ENCODE data around the gene NBL1. TPM values are rescaled to one million over a fixed set of nuclear protein-coding genes. Genes with fewer than 3 reads are reported as not detected.

NBL1 gene
- total and polyA plus RNA-seq, 4 donors = 62.1 to 427 (median 127) TPM

- H3K4me3 ChIP-seq (ENCODE audit: low read depth, low read length) = no peak overlapping the region
- WGBS (ENCODE audit: insufficient coverage) = 75% methylated on average over 14 of the region's 14 CpGs
Measured at GRCh38 chr1:19700079-19700777, 56.1 kb downstream of the NBL1 start.

GRCh38 chr1:19703280-19703679 lies 59.2 kb downstream of the NBL1 start:
- no peak overlapping the region for H3K27ac ChIP-seq (ENCODE audit: low read depth, low read length)
- no peaks in the 10 kb centered on the region for H3K36me3 ChIP-seq (ENCODE audit: control insufficient read depth, insufficient read depth, low read length)
- H3K4me1 ChIP-seq (ENCODE audit: control insufficient read depth, insufficient read depth, low read length) = peaks cover 13% of the 10 kb centered on the region
- no peak for DNase-seq (ENCODE audit: low read depth in 4 of 6, low spot score in 6 of 6)
- H3K27me3 ChIP-seq (ENCODE audit: control insufficient read depth, insufficient read depth, low read length) = no peaks in the 10 kb centered on the region
- H3K4me3 ChIP-seq (ENCODE audit: low read depth, low read length) = no peak overlapping the region
- 76% methylated on average over 2 of the region's 3 CpGs for WGBS (ENCODE audit: insufficient coverage)
- no peaks in the 10 kb centered on the region for H3K9me3 ChIP-seq (ENCODE audit: control insufficient read depth, insufficient read depth, low read length)

More at GRCh38 chr1:19700079-19700777, 56.1 kb downstream of the NBL1 start:
- Histone ChIP-seq H3K9me3 (ENCODE audit: control insufficient read depth, insufficient read depth, low read length) (no peaks in the 10 kb centered on the region), H3K36me3 (ENCODE audit: control insufficient read depth, insufficient read depth, low read length) (no peaks in the 10 kb centered on the region), H3K4me1 (ENCODE audit: control insufficient read depth, insufficient read depth, low read length) (peaks cover 14% of the 10 kb centered on the region), H3K27ac (ENCODE audit: low read depth, low read length) (no peak overlapping the region), H3K27me3 (ENCODE audit: control insufficient read depth, insufficient read depth, low read length) (no peaks in the 10 kb centered on the region)
- no peak for DNase-seq (ENCODE audit: low read depth in 4 of 6, low spot score in 6 of 6)

GRCh38 chr1:19704247-19705113 lies 60.4 kb downstream of the NBL1 start:
- Histone ChIP-seq H3K9me3 (ENCODE audit: control insufficient read depth, insufficient read depth, low read length) (no peaks in the 10 kb centered on the region), H3K36me3 (ENCODE audit: control insufficient read depth, insufficient read depth, low read length) (no peaks in the 10 kb centered on the region), H3K4me1 (ENCODE audit: control insufficient read depth, insufficient read depth, low read length) (peaks cover 13% of the 10 kb centered on the region), H3K27ac (ENCODE audit: low read depth, low read length) (no peak overlapping the region), H3K27me3 (ENCODE audit: control insufficient read depth, insufficient read depth, low read length) (no peaks in the 10 kb centered on the region), H3K4me3 (ENCODE audit: low read depth, low read length) (no peak overlapping the region)
- DNase-seq (ENCODE audit: low read depth in 4 of 6, low spot score in 6 of 6) = peak; percentile 37 to 92 (median 50)
- 18% methylated on average over 19 of the region's 19 CpGs for WGBS (ENCODE audit: insufficient coverage)

GRCh38 chr1:19705464-19705863 lies 61.4 kb downstream of the NBL1 start:
- no peak for DNase-seq (ENCODE audit: low read depth in 4 of 6, low spot score in 6 of 6)
- 75% methylated on average over 1 of the region's 4 CpGs for WGBS (ENCODE audit: insufficient coverage)
- Histone ChIP-seq H3K36me3 (ENCODE audit: control insufficient read depth, insufficient read depth, low read length) (no peaks in the 10 kb centered on the region), H3K27me3 (ENCODE audit: control insufficient read depth, insufficient read depth, low read length) (no peaks in the 10 kb centered on the region), H3K4me1 (ENCODE audit: control insufficient read depth, insufficient read depth, low read length) (peaks cover 10% of the 10 kb centered on the region), H3K27ac (ENCODE audit: low read depth, low read length) (no peak overlapping the region), H3K4me3 (ENCODE audit: low read depth, low read length) (no peak overlapping the region), H3K9me3 (ENCODE audit: control insufficient read depth, insufficient read depth, low read length) (no peaks in the 10 kb centered on the region)

- H3K4me1 ChIP-seq (ENCODE audit: control insufficient read depth, insufficient read depth, low read length) = peaks cover 9% of the 10 kb centered on the region
- no peaks in the 10 kb centered on the region for H3K9me3 ChIP-seq (ENCODE audit: control insufficient read depth, insufficient read depth, low read length)
- no peak overlapping the region for H3K27ac ChIP-seq (ENCODE audit: low read depth, low read length)
- DNase-seq (ENCODE audit: low read depth in 4 of 6, low spot score in 6 of 6) = no peak
- H3K27me3 ChIP-seq (ENCODE audit: control insufficient read depth, insufficient read depth, low read length) = no peaks in the 10 kb centered on the region
- WGBS (ENCODE audit: insufficient coverage) = 100% methylated on average over 1 of the region's 4 CpGs
- H3K36me3 ChIP-seq (ENCODE audit: control insufficient read depth, insufficient read depth, low read length) = no peaks in the 10 kb centered on the region
- no peak overlapping the region for H3K4me3 ChIP-seq (ENCODE audit: low read depth, low read length)
Measured at GRCh38 chr1:19706136-19706535, 62.0 kb downstream of the NBL1 start.

Other genes starting within 250 kb of the NBL1 start
- 100 to 1,000 TPM in 1 of 2 donors, 10 to 100 TPM in 1; 78.8 to 197 TPM for gene CAPZB, start 158.8 kb upstream of the NBL1 start, total RNA-seq
- gene CAPZB, start 158.8 kb upstream of the NBL1 start, polyA plus RNA-seq (ENCODE audit: insufficient read length in 2 of 2) = 100 to 1,000 TPM; 289 to 312 TPM
- under 1 TPM; 0.22 to 0.89 TPM for gene HTR6, start 20.6 kb downstream of the NBL1 start, total RNA-seq
- 1 to 10 TPM; 1.7 to 2.5 TPM for gene HTR6, start 20.6 kb downstream of the NBL1 start, polyA plus RNA-seq (ENCODE audit: insufficient read length in 2 of 2)
- gene TMCO4, start 155.6 kb downstream of the NBL1 start, total RNA-seq = 1 to 10 TPM; 2.2 to 6.1 TPM
- 1 to 10 TPM; 2.9 to 3.4 TPM for gene TMCO4, start 155.6 kb downstream of the NBL1 start, polyA plus RNA-seq (ENCODE audit: insufficient read length in 2 of 2)
- gene RNF186, start 171.0 kb downstream of the NBL1 start, total RNA-seq = not detected
- not detected for gene RNF186, start 171.0 kb downstream of the NBL1 start, polyA plus RNA-seq (ENCODE audit: insufficient read length in 2 of 2)
- 10 to 100 TPM; 11.8 TPM for gene OTUD3, start 238.1 kb downstream of the NBL1 start, total RNA-seq
- 10 to 100 TPM; 11.6 to 36.1 TPM for gene OTUD3, start 238.1 kb downstream of the NBL1 start, polyA plus RNA-seq (ENCODE audit: insufficient read length in 2 of 2)